Stimulated activated CD8-positive, alpha-beta memory T cell treated with anti-CD3 and anti-CD28 coated beads, Interleukin-12 subunit alpha, Interleukin-12 subunit beta, amount 100 ng/mL, for 24 hours (primary cell): ENCODE data around the gene RADIL.
A peak's percentile ranks its signal among the peaks of the same experiment; 100 is the strongest.
"Not testable (repeated sequence)": the region's sequence is repeated elsewhere in the genome, so short reads cannot be mapped to it uniquely, and the experiment has no call there.

Source experiments
- DNase-seq: peaks from one replicate; pipeline ENCODE4 v3.0.0-alpha.2; 2020; ENCODE audit errors: extremely low read depth

RADIL gene, protein sequence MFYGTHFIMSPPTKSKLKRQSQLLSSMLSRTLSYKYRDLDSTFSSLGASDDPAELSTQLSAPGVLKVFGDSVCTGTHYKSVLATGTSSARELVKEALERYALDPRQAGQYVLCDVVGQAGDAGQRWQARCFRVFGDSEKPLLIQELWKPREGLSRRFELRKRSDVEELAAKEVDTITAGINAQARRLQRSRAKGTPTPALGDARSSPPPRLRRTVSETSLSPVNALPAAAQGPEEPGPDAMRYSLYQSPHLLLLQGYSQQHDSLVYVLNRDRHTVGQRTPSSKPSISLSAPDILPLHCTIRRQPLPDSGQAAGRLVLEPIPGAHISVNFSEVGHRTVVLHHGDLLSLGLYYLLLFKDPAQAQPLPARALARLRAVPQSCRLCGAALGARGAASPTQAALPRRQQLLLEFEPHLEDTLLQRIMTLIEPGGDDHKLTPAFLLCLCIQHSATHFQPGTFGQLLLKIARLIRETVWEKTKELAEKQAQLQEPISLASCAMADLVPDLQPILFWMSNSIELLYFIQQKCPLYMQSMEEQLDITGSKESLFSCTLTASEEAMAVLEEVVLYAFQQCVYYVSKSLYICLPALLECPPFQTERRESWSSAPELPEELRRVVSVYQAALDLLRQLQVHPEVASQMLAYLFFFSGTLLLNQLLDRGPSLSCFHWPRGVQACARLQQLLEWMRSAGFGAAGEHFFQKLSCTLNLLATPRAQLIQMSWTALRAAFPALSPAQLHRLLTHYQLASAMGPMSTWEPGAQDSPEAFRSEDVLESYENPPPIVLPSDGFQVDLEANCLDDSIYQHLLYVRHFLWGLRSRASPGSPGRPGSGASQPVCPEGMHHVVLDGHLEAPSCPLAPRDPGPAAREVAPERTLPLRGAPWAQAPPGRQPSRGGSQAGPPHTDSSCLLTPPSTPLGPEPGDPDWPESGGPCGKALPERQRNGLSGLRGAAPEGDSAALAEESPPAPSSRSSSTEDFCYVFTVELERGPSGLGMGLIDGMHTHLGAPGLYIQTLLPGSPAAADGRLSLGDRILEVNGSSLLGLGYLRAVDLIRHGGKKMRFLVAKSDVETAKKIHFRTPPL

DNA sequence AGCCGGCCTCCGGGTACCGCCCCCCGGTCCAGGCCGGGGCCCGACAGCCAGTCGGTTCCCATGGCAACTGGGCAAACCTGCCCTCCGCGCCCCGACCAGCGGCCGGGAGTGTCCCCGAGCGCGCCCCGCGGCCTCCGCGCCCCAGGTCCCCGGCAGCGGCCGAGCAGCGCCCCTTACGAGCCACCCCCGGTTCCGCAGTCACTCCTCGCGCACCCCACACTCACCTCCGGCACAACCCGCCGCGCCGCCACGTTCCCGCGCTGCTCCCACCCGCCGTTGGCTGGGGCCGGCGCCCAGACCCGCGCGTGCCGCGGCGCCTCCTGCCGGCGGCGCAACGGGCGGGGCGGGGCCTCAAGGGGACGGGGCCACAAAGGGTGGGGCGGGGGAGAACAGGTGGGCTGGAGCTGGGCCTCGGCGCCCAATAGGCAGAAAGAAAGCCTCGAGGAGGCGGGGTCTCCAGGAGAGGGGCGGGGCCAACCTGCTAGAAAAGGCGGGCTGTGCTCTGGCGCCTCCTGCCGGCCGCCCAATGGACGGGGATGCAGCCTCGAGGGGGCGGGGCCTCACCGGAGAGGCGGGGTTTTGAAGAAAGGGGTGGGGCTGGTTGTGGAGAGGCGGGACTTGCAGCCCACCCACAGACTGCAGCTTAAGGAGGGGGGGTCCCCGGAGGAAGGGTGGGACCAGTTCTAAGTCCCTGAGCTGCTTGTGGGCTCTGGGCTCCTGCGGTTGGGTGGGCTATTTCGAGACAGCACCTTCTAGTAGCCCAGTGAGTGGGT is at the start of gene RADIL:
Gene RADIL, minus strand, starts transcription at position 345 of the 773 bp plus-strand sequence. CDS start 5,577 bp downstream, outside the sequence.
- DNase-seq: peak; percentile 75

DNA sequence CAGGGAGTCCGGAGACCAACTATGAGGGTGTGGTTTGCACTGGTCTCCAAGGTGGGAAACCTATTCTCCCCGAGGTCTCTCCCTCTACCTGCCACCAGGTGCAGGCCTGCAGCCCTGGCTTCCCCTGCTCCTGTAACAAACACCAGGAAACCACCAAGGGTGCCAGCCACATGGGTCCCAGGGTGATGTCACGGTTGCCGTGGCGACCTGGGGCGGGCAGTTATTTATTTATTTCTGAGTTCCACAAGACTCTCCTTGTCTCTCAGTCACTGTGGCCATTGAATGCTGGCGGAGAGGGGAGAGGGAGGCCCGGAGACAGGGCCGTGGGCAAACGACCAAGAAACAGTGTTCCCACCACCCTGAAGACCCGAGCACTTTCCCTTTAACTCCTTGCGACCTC is 48.4 kb upstream of the RADIL start:
- DNase-seq: no peak

DNA sequence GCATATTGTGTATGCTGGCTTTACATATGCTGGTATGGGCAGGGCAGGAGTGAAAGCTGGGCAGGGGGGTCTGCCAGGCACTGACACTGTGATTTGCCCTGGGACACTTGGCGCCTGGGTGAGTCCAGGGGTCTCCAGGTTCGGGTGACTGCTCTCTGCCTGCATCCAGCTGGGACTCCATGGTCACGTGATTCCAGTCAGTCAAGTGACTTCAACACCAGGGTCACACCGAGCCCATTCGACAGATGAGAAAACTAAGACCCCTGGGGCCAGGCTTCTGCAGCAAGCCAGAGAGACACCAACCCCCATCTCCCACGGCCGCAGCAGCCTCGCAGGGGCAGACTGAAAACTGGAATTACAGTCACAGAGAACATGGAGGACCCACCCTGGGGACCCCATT is 45.5 kb upstream of the RADIL start:
- no peak for DNase-seq

DNA sequence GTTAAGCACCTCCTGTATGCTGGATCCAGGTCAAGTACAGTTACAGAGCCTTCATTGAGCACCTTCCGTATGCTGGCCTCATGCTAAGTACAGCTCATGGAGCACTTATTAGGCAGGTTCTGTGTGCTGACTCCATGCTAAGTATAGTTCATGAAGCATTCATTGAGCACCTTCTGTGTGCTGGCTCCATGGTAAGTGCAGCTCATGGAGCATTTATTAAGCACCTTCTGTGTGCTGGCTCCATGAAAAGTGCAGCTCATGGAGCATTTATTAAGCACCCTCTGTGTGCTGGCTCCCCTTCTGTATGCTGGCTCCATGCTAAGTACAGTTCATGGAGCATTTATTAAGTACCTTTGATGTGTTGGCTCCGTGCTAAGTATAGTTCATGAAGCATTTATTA is 44.9 kb upstream of the RADIL start:
- no peak for DNase-seq

DNA sequence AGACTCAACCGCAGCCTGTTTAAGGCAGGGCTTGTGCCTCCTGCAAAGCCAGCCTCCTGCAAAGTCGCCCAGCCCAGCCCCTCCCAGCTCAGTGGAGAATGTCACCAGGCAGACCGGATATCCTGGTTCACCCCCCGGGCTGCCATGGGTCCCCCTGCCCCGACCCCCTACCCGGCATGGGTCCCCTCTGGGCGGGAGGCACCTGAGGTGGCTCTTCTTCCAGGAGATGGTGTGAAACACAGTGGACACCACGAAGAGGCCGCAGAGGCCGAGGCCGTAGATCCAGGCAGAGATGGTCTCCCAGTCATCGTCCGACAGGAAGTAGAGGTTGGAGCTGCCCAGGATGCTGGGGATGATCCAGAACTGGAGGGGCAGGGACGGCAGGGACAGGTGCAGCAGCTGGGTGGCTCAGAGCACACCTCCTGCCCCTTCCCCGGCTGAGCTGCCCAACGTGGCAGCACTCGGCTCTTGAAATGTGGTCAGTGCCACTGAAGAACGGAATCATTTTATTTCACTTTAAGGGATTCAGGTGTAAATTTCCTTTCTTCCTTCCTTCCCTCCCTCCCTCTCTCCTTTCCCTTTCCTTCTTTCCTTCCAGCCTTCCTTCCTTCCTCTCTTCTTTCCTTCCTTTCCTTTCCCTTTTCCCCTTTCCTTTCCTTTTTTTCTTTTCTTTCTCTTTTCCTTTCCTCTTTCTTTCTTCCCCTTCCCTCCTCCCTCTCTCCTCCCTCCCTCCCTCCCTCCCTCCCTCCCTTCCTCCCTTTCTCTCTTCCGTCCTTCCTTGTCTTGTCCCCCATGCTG is 36.7 kb upstream of the RADIL start:
- no peak for DNase-seq

DNA sequence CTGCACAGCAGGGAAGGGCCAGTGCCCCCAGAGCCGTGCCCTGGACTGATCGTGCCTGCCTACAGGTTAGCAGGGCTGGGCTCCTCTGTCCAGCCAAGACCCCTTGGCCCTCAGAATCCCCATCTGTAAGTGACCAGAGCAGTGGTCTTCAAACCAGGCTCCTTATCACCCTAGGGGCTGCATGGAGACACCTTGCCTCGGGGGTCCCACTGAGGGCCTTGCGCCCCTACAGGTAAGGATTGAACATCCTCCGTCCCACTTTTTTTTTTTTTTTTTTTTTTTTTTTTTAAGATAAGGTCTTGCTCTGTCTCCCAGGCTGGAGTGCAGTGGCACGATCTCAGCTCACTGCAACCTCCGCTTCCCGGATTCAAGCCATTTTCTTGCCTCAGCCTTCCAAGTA is 32.6 kb upstream of the RADIL start:
- no peak for DNase-seq

DNA sequence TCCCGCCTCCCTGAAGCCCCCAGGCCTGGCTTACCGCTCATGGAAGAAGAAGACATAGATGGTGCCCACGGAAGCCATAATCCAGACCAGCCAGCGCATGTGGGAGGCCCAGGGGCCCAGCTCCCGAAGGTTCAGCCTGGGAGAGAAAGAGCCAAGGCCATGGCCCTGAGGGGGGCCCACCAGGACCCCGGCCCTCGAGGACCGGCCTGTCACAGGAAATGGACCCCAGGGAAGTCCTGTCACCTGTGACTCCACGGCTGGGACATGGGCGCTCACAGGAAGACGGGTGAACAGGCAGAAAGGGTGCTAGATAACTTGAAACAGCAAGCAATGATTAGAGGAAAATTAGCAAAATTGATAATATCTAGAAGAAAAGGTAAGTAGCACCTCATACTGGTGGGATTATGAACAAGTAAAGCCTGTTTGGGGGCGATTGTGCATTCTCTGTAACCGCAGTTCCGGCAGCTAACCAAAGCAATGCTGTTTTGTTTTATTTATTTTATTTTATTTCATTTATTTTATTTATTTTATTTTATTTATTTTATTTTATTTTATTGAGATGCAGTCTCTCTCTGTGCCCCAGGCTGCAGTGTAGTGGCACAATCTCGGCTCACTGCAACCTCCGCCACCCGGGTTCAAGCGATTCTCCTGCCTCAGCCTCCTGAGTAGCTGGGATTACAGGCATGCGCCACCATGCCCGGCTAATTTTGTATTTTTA is 27.8 kb upstream of the RADIL start:
- no peak for DNase-seq

DNA sequence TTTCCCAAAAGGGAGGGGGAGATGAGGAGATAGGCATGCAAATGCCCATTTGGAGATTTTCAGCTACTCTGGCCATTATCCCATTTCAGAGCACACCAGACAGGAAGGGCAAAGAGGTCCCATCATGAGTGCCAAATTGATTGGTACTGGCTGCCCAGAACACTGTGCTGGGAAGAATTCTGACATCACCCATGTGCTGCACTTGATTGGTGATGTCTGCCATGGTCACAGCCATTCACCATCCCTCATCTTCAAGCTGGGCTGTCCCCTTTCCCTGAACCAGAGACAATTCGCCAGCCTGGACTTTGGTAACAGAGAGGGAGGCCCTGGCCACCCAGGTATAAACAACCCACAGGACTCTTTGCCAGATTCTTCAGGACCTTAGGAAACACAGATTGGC is 23.2 kb upstream of the RADIL start:
- DNase-seq: no peak

DNA sequence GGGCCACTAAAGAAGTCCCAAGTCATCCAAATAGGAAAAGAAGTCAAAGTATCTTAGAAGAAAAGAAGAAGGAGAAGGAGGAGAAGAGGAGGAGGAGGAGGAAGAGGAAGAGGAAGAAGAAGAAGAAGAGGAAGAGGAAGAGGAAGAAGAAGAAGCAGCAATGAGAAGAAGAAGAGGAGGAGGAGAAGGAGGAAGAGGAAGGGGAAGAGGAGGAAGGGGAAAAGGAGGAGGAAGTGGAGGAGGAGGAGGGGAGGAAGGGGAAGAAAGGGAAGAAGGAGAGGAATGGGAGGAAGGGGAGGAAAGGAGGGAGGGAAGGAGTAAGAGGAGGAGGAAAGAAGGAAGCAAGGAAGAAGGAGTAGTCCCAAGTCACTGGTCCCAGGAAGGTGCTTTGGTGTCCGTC is 21.7 kb upstream of the RADIL start:
- DNase-seq: no peak

DNA sequence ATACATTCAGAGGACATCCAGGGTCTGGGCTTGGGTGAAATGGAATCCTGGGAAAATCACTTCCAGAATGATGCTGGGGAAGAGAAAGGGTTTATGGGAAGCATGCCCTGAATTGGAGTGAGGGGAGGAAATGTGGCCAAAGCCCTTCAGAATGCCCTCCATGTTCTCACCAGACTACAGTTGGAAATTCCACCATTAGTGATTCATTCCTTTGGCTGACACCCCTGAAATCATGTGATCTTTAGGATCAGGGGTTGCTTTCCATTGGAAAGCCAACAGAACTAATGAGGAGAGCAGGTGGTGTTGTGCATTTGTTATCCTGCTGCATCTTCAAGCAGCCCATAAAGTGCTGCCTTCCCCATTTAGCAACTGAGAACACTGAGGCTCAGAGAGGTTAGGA is 20.8 kb upstream of the RADIL start:
- DNase-seq: no peak

DNA sequence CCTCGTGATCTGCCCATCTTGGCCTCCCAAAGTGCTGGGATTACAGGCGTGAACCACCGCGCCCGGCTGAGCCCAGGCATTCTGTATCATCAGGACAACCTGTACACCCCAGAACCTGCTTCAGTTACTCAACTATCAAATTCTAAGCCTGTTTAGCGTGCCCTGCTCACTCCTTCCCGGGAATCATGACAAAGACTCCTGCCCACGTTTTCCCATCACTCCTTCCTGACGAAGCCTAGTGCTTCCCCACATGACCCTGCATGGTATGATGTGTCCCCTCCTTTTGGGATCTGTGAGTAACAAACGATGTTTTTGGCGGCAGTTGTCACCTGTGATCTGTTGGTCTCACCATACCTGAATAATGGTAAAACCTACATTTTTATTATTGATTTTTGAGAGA is 12.2 kb upstream of the RADIL start:
- DNase-seq: no peak

DNA sequence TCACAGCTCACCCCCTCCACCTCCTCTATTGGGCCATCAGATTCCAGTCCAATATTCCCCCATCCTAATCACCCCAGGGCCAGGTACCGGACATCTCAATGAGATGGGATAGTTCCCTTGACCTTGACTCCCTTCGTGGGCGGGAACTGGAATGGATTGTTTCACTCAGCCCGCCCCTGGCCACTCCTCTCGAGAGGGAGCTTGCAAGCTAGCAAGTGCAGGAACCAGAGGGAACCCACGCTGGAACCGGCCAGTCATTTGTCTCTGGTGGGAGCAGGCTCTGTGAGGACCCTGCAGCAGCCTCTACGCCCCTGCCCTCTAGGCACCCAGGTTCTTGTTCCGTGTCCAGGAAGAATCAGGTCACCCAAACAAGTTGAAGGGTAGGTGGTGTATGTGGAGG is 11.0 kb upstream of the RADIL start:
- no peak for DNase-seq

DNA sequence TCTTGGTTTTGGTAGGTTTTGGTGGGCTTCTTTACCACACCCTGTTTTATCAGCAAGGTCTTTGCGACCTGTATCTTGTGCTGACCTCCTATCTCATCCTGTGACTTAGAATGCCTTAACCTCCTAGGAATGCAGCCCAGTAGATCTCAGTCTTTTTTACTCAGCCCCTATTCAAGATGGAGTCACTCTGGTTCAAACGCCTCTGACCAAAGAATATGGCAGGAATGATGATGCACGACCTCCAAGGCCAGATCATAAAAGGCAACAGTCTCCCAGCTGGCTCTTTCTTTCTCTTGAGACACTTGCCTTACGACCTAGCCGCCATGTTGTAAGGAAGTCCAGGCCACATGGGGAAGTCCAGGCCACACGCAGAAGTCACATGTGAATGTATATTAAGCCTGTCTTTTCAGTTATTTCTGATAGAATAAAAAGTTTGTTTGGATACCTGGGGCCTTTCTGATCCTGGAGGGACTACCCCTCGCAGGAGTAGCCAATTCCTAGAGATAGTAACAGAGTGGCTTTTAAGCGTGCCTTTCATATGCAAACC is 10.5 kb upstream of the RADIL start:
- no peak for DNase-seq

DNA sequence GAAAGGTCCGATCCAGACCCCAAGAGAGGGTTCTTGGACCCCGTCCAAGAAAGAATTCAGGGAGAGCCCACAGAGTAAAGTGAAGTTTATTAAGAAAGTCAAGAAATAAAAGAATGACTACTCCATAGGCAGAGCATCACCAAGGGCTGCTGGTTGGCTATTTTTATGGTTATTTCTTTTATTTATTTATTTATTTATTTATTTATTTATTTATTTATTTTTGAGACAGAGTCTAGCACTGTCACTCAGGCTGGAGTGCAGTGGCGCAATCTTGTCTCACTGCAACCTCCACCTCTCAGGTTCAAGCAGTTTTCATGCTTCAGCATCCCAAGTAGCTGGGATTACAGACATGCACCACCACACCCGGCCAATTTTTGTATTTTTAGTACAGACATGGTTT is 9.7 kb upstream of the RADIL start:
- not testable (repeated sequence) for DNase-seq

DNA sequence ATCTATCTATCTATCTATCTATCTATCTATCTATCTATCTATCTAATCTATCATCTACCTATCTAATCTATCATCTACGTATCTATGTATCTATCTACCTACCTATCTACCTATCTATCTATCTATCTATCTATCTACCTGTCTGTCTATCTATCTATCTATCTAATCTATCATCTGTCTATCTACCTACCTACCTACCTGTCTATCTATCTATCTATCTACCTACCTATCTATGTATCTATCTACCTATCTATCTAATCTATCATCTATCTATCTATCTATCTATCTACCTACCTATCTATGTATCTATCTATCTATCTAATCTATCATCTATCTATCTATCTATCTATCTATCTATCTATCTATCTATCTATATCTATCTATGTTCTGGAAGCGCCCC is 8.0 kb upstream of the RADIL start:
- DNase-seq: not testable (repeated sequence)

DNA sequence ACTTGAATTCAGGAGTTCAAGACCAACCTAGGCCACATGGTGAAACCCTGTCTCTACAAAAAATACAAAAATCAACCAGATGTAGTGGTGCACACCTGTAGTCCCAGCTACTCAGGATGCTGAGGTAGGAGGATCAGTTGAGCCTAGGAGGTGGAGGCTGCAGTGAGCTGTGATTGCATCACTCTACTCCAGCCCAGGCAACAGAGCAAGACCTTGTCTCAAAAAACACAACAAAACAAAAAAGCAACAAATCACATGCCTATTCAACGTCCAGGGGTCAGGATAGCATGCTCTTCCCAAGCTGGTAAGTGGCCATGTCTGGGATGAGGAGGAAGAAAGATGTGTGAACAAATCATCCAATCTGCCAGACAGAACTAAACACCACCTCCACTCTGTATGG is 6.2 kb upstream of the RADIL start:
- no peak for DNase-seq

DNA sequence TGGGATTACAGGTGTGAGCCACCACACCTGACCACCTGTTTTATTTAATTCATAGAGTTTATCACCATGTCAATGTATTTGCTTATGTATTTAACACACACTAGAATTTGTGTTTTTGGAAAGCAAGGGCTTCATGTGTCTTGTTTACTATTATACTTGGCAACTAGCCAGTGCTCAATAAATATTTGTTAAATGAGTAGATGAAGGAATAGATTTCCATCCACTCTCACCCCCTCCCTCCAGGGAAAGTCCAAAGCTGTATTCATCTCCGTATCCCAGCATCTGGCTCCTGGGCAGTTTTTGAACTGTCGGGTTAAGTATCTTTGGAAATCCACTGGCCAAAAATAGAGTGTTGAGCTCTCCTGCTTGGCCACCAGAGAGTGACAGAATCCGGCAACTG is 4.6 kb upstream of the RADIL start:
- DNase-seq: no peak

DNA sequence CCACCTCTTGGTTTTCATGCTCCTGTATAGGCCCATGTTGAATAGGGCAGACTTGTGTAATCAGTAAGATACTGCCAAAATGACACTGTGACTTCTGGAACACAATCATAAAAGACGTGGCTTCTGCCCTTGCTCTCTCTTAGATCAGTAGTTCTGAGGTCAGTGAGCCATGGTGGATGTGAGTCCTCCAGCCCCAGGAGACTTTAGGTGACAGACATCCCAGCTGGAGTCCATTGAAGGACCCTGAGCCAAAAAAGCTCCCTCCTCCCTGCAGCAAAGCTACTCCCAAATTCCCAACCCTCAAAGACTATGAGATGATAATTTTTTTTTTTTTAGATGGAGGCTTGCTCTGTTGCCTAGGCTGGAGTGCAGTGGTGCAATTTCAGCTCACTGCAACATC is 3.2 kb upstream of the RADIL start:
- DNase-seq: no peak

DNA sequence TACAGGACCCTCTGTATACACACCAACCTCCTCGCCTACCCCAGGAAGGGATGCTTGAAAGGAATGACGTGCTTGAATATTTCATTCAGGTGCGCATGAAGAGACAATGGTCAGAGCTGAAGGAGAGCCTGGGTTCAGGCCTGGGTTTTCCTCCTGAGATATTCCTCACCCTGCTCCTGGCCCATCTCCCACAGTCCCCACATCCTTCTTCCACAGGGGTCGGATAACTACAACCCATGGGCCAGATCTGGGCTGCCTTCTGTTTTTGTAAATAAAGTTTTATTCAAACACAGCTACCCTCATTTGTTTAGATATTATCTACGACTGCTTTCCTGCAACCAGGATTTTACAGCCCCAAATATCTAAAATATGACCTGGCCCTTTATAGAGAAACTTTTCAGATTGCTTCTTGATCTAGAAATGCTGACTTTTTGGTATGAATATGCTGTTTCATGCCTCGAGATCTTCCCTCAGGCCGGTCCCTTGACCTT is 1.8 kb upstream of the RADIL start:
- DNase-seq: no peak

DNA sequence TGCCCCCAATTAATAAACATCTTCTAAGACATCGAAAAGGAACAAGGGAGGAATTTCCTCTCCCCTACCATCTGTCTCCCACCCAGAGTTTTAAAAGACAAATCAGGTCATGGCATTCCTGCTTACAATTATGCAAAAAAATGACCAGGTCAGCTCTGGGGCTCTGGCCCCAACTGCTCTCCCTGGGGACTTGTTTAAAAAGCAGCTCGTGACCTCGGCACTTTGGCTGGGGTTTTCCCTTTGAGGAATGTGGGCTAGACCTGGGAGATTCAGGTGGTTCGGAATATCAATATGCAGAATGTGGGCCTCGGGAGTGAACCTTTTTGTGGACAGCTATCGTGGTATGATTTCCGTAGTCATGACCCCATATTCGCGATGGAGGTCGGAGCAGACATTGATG is 648 bp upstream of the RADIL start:
- no peak for DNase-seq
